HG02938 (cell line): ENCODE measurements around the gene OR4D6.
A peak's percentile ranks its signal among the peaks of the same experiment; 100 is the strongest.
"Not testable (repeated sequence)": the region's sequence is repeated elsewhere in the genome, so short reads cannot be mapped to it uniquely, and the experiment has no call there.

Experiments
- ATAC-seq: cut with Tn5 transposase; IDR thresholded peaks from one replicate; pipeline ENCODE4 v1.9.1; 2021; ENCODE audit warnings: mild to moderate bottlenecking, moderate library complexity; ENCODE audit not compliant: unreplicated experiment

OR4D6 gene

DNA sequence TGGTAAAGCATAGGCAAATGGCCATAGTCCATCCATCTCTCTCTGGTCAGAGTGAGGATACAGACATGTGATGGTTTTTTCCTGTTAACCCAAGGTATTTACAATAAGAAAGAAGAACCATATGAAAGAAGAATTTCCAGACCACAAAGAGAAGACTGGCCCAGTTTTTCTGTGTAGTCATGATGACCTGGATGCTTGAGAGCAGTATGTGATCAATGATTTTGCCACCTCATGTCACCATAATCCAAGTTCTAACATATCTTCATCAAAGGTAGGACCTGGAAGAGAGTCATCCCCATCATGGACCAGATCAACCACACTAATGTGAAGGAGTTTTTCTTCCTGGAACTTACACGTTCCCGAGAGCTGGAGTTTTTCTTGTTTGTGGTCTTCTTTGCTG is at the start of gene OR4D6:
Gene OR4D6 (plus strand): TSS at position 301 of the 400 bp plus-strand sequence. CDS start 0 bp downstream, at position 301.
- no peak for ATAC-seq

DNA sequence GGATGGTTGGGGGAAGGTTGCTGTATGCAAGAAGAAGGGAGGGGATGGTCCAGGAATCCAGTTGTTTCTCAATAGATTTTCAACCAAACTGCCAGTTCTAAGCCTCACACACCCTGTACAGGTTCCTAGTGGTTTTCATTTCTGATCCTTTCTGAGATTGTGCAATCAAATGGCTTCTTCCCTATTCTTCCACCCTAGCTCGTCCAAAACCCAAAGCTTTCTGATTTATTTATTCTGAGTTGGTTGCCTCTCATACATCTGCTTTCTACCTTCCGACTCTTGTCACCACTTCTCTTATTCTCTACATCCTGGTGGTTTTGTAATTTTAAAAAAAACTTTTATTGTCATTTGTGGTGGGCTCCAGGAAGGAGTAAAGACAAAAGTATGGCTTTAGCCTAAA is 43.1 kb upstream of the OR4D6 start:
- ATAC-seq: no peak

DNA sequence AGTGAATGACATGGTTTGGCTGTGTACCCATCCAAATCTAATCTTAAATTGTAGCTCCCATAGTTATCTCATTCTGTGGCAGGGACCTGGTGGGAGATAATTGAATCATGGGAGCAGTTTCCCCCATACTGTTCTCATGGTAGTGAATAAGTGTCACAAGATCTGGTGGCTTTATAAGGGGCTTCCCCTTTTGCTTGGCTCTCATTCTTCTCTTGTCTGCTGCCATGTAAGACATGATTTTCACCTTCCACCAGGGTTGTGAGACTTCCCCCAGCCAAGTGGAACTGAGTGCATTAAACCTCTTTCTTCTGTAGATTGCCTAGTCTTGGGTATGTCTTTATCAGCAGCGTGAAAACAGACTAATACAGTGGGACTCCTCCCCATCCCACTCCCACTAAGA is 41.6 kb upstream of the OR4D6 start:
- ATAC-seq: no peak

DNA sequence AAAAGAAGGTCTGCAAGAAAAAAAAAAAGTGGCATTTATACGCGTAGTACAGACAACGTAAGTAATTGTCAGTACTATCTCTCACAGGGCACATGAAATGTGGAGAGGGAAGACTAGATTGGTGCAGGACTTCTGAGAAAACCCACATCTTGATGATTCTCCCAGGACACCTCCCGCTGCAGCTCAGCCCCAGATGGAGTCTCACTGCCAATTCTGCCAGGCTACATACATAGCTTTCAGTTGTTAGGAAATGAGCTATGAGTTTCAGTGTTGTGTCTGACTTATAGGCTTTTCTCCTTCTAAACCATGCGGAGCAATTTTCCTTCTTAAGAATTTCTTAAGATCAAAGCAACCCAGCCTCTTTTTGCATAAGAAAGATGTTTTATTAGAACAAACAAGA is 40.1 kb upstream of the OR4D6 start:
- ATAC-seq: no peak

DNA sequence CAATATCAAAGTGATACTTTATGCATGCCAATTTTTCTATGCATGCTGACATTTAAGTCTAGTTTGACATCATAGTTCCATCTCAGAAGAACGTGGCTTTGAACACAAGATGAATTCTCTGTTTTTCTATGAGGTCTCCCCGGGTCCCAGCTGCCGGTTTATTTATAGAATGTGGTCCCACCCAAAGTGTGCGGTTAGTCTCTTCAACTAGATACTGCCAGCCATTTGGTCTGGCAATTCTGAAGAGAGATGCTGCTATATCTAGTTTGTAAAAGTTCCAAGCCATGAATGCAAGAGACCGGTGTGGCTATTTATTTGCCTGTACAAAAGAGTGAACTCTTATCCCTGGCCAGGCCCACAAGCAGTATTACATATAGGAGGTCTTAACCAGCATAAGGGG is 39.7 kb upstream of the OR4D6 start:
- no peak for ATAC-seq

DNA sequence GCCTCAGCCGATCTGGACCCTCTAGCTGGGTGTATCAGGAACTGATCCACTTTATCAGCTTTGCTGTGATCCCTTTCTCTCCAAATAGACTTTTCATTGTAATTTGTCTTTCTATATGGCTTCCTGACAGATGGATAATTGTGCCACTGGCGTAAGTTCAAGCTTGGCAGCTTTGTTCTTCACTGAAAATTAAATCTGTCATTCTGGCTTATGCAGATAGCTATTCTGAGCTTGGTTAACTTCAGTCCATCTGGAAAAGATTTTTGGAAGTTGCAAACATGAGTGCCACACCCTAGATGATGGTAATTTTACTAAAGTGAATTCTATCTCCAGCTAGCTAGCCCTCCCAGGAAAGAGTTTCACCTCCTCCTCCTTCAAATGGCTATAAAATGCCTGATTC is 38.6 kb upstream of the OR4D6 start:
- ATAC-seq: no peak

DNA sequence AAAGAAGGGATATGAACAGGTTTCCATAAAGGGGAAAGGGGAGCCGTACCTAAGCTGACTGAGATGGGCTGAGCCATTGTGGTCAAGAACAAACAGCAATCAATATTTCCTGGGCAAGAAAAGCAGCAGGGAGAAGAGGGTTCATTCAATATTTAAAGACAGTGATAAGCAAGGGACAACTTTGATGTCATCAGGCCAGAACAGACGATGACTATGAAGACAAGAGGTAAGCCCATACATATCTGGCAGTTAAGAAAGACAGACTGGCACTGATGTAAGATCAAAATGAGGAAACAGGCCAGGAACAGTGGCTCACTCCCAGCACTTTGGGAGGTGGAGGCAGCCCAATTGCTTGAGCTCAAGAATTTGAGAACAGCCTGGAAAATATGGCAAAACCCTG is 32.9 kb upstream of the OR4D6 start:
- no peak for ATAC-seq

DNA sequence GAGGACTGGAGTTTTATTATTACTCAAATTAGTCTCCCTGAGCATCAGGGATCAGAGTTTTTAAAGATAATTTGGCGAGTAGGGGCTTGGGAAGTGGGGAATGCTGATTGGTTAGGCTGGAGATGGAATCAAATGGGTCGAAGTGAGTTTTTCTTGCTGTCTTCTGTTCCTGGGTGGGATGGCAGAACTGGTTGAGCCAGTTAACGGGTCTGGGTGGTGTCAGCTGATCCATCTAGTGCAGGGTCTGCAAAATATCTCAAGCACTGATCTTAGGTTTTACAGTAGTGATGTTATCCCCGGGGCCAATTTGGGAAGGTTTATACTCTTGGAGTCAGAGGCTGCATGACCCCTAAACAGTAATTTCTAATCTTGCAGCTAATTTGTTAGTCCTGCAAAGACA is 31.6 kb upstream of the OR4D6 start:
- ATAC-seq: no peak

DNA sequence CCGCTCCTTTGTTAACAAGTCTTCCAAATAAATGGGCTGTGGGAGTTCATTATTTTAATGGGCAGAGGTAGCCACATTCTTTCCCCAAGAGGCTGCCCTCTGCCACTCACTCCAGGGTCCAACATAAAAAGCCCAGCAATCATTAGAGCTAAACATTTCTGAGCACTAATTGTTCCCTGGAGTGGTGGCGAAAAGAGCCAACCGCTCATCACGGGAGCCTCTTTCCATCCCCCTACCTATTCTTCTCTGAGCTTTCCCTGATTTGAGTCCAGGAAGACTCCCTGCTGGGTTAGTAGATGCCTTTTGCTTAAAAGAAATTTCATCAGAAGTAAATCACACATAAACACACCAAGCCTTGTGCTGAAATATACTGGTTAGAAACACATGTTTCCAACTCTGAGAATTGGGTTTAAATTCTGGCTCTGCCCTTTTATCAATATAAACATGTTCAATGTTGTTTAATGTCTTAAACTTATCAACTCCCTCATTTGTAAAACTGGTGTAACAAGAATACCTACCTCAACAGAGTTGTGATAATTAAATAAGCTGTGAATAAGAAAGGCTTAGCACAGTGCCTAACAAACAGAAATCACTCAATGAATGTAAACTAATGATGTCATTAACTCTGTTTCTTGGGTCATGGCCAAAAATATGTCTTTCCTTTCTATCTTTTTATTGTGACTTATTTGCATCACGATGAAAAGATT is 30.2 kb upstream of the OR4D6 start, which contains the start of gene OR5A2:
Gene OR5A2 (minus strand): TSS at position 53 of the 707 bp plus-strand sequence. CDS start 3,460 bp downstream, outside the sequence.
- ATAC-seq: no peak

DNA sequence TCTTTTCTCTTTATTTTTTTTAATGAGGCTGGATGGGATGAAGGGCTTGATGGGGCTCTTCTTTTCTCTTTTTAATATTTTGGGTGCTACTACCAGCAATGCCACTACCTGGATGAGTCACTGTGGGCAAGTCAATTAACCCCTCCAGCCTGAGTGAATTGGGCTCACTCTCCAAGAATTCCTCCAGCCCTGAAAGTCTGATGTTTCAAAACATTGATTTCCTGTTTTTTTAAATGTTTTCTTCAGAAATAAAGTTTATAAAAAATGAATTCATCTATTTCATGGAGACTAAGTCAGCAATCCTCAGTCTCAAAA is 29.7 kb upstream of the OR4D6 start:
- ATAC-seq: no peak

DNA sequence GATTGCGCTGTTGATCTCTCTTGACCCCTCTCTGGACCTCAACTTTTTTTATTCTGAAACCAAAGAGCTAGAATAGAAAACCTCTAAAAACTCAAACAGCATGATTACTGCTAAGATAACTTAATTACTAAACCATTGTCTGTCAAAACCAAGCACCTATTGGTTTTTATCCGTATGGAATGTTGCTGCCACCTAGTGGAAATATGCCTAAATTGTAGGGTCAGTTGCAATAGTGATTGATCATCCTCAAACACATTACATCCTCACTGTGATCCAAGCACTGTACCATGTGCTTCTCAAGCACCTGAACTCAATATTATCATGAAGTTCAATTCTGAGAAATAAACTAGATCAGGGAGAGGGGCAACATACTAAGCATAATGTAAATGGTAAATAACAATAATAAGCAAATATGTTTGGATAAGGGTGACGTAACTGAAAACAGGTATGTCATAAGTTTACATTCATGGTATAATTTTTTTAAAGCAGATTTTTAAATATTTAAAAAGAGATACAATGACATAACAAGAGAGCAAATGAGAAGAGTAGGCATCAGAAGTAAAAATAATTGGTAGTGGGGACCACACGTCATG is 26.7 kb upstream of the OR4D6 start:
- ATAC-seq: peak; percentile 79

DNA sequence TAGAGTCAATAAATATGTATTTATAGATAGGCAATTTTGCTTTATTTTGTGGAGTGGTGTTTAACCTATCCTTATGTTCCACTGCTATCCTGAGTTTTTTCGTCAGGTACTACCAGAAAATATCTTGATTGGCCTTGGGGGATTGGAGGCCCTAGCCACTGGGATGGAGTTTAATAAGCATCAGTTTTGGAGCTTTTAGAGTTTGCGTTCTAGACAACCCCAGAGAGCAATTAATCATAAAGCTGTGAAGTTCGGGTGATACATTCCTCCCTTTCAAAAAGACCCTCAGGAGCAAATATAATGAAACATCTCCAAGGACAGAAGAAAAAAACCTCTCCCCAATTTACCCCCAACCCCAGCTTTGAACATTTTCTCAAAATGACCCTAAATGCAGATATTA is 20.6 kb upstream of the OR4D6 start, which contains the start of gene OR5A1:
Gene OR5A1 (plus strand): TSS at position 301 of the 400 bp plus-strand sequence. CDS start 6,700 bp downstream, outside the sequence.
- no peak for ATAC-seq

DNA sequence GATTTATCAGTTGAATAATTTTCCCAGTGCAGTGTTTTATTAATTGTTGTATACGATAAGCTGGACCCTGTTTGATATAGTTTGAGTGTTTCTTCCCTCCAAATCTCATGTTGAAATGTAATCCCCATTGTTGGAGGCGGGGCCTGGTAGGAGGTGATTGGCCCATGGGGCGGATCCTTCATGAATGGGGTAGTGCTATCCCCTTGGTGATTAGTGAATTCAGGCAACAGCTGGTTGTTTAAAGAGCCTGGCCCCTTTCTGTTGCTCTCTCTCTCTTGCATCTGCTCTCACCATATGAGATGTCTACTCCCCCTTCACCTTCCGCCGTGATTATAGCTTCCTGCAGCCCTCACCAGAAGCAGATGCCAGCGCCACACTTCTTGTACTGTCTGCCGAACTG is 19.0 kb upstream of the OR4D6 start:
- ATAC-seq: no peak

DNA sequence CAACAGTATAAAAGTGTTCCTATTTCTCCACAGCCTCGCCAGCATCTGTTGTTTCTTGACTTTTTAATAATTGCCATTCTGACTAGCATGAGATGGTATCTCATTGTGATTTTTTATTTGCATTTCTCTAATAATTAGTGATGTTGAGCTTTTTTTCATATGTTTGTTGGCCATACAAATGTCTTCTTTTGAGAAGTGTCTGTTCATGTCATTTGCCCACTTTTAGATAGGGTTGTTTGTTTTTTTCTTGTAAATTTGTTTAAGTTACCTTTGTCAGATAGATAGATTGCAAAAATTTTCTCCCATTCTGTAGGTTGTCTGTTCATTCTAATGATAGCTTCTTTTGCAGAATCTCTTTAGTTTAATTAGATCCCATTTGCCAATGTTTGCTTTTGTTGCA is 11.1 kb upstream of the OR4D6 start:
- not testable (repeated sequence) for ATAC-seq

DNA sequence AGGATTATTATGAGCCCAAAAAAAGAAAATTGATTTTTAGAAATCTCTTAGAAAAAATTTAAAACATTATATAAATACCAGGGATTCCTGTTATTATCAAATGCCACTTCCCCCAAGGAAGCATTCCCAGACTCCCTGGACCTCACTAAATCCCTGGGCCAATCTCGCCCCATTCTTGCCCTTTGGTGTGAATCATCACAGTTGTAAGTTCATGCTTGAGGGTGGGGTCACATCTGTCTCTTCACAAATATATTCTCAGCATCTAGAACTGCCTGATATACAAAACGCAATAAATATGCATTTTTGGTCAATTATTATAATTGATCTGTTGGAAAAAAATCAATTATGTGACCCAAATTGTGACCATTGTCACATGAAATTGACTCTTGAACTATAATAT is 8.3 kb upstream of the OR4D6 start:
- ATAC-seq: no peak

DNA sequence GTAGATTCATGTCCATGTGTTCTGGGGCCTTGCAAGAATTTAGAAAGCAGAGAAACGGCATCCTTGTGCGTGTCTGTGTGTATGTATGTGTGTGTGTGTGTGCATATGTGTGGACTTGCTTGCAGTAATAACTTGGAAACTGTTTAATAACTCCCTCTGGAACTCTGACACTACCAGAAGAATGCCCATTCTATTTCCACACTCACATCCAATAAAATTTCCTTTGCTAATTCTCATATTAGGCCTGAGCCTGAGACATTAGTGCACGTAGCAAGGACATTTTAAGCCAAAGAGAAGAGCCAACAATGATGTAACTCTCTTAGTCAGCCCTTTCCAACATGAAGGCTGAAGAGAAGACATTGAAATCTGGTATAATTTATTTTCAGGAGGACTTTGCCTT is 3.2 kb downstream of the OR4D6 start:
- ATAC-seq: no peak

DNA sequence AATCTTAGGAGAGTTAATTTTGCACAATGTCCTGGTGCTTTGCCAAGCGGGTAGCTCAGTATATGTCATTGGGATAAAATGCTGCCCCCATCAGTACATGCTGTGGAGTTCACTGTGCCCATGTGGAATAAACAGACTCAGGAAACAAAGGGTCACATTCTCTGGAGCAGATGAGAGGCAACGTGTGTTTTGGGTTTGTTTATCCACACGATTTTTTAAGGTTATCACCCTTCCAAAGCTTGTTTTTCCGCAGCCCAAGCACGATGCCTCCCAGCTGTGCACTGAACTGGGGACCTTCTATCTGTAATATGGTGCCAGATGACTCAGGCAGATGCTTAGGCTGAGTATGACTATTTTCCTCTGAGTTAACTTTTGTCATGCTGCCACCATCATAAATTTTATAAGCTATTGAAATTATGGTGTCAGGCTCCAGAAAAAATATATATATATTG is 6.5 kb downstream of the OR4D6 start:
- ATAC-seq: no peak

DNA sequence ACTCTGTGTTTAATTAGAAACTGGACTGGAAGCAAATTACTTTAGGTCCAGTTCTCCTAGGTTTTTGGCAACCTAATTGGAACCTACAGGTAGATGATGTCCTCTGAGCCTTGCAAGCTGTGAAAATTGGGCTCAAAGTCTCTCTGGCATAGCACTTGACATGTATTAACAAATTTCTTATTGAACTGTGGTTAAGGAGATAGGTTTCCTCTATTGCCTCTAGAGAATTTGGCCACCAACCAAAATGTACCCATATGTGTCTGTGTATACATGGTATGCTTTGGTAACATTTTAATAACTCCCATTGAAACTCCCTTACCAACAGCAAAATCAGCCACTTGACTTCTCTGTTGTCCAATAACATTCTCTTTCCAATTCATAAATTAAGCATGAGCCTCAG is 16.3 kb downstream of the OR4D6 start, which contains the start of gene OR4D10:
Gene OR4D10 (plus strand): TSS at position 301 of the 400 bp plus-strand sequence. CDS start 4,115 bp downstream, outside the sequence.
- ATAC-seq: no peak

DNA sequence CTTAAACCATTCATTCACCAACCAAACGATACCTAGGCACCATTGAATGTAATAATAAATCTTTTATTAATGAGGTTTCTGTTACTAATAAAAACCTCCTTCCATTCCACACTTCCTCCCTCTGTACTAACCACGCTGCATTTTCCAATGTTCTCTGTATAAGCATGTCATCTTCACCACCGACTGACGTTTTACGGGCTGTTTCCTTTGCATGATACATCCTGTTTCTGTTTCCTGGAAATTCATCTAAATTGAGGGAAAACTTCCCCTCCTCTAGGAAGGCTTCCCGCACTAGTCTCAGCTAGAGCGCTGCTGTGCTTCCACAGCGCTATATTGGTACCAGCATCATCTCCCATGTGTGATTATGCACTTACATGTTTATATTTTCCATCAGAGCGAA is 18.4 kb downstream of the OR4D6 start:
- no peak for ATAC-seq

DNA sequence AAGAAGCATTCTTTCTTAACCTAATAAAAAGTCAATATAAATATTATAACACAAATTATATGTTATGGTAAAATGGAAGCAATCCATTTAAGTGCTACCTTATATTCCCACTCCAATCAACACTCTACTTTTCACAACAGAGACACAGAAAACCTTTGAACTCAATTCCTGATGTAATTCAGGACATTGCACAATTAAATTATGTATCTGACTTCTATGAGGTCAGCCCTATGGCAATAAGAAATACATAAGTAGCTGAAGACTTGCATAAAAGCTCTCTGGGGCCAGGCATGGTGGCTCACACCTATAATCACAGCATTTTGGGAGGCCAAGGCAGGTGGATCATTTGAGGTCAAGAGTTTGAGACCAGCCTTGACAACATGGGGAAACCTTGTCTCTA is 23.1 kb downstream of the OR4D6 start:
- no peak for ATAC-seq

DNA sequence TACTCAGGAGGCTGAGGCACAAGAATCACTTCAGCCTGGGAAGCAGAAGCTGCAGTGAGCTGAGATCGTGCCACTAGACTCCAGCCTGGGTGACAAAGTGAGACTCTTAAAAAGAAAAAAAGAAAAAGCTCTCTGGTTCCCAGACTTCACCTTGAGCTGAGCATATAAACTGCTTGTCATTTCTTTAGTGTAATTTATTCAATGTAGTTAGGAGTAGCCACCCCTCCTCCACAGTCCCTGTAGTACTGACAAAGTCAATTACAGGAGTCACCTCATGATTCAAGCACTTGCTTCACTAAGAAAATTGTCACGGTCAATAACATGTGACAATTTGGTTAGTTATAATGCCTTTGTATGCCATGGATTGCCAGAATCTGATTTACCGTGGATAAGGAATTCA is 23.6 kb downstream of the OR4D6 start:
- no peak for ATAC-seq

DNA sequence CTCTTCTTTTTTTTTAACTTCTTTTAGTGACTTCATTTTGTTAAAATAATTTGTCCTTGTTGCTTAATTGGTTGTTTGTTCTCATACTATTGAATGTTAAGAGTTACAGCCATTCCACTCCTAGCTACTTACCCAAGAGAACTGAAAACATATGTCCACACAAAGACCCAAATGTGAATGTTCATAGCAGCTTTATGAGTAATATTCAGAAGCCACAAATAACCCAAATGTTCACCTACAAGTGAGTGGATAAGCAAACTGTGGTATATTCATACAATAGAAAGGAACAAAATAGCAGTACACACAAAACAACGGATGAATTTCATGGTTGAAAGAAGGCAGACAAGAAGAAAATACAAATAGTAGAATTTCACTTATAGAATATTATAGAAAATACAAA is 45.2 kb downstream of the OR4D6 start:
- ATAC-seq: no peak

DNA sequence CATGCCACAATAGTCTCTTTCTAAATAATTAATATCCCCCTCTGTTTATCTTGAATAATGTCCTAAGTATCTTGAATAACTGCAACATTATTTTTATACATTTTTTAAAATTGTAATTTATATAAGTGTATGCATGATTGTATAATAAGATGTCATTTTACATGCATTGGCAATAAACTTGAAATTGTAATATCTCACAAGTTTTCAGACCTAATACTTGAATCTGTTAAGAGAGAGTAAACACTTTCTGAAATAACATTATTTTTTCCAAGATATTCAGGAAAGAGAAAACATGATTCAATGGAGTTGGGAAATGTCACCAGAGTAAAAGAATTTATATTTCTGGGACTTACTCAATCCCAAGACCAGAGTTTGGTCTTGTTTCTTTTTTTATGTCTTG is 46.5 kb downstream of the OR4D6 start, which contains the start of gene OR4D11:
Gene OR4D11 (plus strand): TSS at position 301 of the 400 bp plus-strand sequence. CDS start 0 bp downstream, at position 301.
- no peak for ATAC-seq
